ENCODE measurements around the gene C16orf74.

Gene C16orf74

GRCh38 chr16:85658504-85659326, 92.2 kb downstream of the C16orf74 start:
- TF ChIP-seq, protein P1, sequence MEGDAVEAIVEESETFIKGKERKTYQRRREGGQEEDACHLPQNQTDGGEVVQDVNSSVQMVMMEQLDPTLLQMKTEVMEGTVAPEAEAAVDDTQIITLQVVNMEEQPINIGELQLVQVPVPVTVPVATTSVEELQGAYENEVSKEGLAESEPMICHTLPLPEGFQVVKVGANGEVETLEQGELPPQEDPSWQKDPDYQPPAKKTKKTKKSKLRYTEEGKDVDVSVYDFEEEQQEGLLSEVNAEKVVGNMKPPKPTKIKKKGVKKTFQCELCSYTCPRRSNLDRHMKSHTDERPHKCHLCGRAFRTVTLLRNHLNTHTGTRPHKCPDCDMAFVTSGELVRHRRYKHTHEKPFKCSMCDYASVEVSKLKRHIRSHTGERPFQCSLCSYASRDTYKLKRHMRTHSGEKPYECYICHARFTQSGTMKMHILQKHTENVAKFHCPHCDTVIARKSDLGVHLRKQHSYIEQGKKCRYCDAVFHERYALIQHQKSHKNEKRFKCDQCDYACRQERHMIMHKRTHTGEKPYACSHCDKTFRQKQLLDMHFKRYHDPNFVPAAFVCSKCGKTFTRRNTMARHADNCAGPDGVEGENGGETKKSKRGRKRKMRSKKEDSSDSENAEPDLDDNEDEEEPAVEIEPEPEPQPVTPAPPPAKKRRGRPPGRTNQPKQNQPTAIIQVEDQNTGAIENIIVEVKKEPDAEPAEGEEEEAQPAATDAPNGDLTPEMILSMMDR (IDR thresholded peaks at IDR 0.05; ENCODE audit: insufficient read depth, low read length, poor library complexity, severe bottlenecking), result no peak
- no peak for TF ChIP-seq EZH2phosphoT487 (conservative IDR thresholded peaks at IDR 0.05; ENCODE audit: low read length)
- Histone ChIP-seq H3K27me3 (ENCODE audit: low read length) (no peaks in the 10 kb centered on the region), H3K36me3 (ENCODE audit: low read length) (no peaks in the 10 kb centered on the region)

GRCh38 chr16:85657996-85658395, 92.9 kb downstream of the C16orf74 start:
- Histone ChIP-seq H3K4me3 (ENCODE audit: insufficient read depth, low read length, poor library complexity, severe bottlenecking) (no peak overlapping the region), H3K9me2 (replicated peaks; ENCODE audit: insufficient read depth, low read length) (no peaks in the 10 kb centered on the region), H2AFZ (ENCODE audit: low read depth, low read length, severe bottlenecking) (no peak overlapping the region), H3K4me2 (ENCODE audit: low read depth, low read length, poor library complexity, severe bottlenecking) (no peak overlapping the region), H3K36me3 (ENCODE audit: low read length) (no peaks in the 10 kb centered on the region), H3F3A (ENCODE audit: insufficient read depth) (no peaks in the 10 kb centered on the region), H3K9me3 (ENCODE audit: insufficient read depth, low read length) (no peaks in the 10 kb centered on the region), H3K79me2 (ENCODE audit: insufficient read depth, low read length) (no peaks in the 10 kb centered on the region), H3K27me3 (ENCODE audit: low read length) (no peaks in the 10 kb centered on the region), H4K20me1 (ENCODE audit: low read depth, low read length) (no peaks in the 10 kb centered on the region), H3K27ac (ENCODE audit: low read depth, low read length) (no peak overlapping the region), H3K9ac (ENCODE audit: low read length) (no peak overlapping the region)
- TF ChIP-seq EZH2phosphoT487 (conservative IDR thresholded peaks at IDR 0.05; ENCODE audit: low read length), result no peak

More at GRCh38 chr16:85658504-85659326, 92.2 kb downstream of the C16orf74 start:
- Histone ChIP-seq H3K9me2 (replicated peaks; ENCODE audit: insufficient read depth, low read length) (no peaks in the 10 kb centered on the region), H4K20me1 (ENCODE audit: low read depth, low read length) (no peaks in the 10 kb centered on the region), H3K4me3 (ENCODE audit: insufficient read depth, low read length, poor library complexity, severe bottlenecking) (no peak overlapping the region), H3F3A (ENCODE audit: insufficient read depth) (no peaks in the 10 kb centered on the region), H3K4me2 (ENCODE audit: low read depth, low read length, poor library complexity, severe bottlenecking) (no peak overlapping the region), H3K9me3 (ENCODE audit: insufficient read depth, low read length) (no peaks in the 10 kb centered on the region), H2AFZ (ENCODE audit: low read depth, low read length, severe bottlenecking) (no peak overlapping the region), H3K27ac (ENCODE audit: low read depth, low read length) (no peak overlapping the region), H3K9ac (ENCODE audit: low read length) (no peak overlapping the region), H3K79me2 (ENCODE audit: insufficient read depth, low read length) (no peaks in the 10 kb centered on the region)

All from SU-DHL-6 (cell line).